Fibroblast of skin of left biceps (primary cell): ENCODE measurements around the gene RMI2.
"Not testable (repeated sequence)": the region's sequence is repeated elsewhere in the genome, so short reads cannot be mapped to it uniquely, and the experiment has no call there.

ENCODE experiments used
- DNase-seq, 2 experiments: peaks; one replicate each; pipeline ENCODE4 v3.0.0-alpha.2; 2013; ENCODE audit warnings: low read depth in 2 of 2

Gene RMI2

DNA sequence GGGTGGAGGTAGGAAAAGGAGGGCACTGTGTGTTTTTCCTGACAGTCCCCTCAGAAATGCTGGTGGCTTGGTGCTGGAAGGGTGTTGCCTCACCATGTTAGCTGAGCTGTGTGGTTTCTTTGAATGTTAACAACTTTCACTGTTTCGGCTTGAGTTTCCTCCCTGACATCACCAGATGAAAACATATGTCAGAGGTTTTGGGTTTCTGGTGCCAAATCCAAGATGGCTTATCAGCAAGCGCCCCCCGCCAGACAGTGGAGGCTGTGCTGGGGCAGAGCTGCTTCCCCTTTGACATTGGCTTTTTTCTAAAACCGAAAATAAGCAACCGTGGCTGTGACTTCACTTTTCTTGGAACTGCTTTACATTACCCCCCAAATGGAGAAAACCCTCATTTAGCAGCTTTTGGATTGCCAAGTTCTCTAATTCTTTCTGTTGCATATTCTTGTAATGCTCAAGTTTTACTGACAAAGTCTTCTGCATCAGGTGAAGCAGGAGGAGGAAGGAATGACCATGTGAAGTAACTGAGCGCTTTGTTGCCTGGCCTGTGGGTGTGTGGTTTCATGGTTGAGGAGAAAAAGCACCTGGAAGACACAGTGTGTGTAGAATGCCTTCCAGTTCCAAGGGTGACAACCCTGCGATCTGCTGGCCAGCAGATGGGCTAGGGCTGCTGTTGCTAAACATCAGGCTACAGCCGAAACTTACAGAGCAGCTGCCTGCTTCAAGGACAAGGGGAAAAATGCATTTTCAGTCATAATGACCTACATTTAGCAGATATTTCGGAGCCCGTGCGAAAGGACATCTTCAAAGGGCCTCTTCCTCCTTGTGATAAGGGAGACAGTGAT is 9.7 kb downstream of the RMI2 start:
- DNase-seq, result no peak

DNA sequence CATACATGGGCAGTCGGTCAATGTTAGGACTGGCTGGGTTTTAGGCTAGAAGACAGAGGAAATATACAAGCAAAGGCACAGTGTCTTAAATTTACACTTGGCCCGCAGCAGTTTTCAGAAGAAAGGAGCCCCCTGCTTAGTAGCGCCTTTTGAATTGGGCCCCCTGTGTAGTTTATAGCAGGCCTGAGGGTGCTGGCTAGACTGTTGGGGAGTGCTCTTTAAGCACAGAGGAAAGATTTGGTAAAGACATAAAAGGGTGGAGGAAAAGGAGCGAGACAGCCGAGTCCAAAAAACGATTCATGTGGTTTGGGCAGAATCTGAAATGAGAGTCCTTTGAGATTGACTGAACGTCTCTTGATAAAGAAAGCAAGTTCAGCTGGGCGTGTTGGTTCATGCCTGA is 10.6 kb downstream of the RMI2 start:
- no peak for DNase-seq

DNA sequence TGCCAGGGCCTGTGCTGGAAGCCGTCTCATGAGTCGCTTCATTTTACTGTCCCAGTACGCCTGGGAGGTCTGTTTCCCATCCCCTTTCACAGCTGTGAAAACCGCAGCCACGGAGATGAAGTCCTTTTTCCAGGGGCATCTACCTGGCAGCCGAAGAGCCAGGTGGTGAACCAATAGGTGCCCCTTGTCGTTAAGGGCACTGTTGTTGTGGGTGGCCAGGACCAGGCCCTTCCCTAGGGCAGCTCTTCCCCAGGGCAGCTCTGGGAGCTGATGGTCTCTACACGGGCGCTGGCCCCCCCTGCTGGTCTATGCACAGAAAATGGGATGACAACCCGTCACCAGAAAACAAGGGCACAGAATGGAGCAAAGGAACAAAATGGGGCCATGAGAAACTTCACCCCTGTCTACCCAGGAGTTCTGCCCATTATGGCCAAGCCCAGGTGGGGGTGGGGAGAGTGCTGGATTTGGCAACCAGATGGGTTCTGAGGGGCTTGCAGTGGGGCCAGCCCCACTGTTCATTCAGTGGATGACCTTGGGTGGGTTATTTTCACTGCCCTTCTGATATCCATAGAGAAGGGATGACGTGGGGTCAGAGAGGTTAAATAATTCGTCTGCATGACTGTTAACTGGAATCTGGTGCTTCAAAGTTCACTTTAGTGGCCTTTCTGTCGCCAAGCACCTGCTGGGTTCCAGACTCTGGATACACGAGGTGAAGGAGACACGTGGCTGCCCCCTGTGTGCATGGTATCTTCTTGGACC is 11.5 kb downstream of the RMI2 start:
- DNase-seq, result no peak

DNA sequence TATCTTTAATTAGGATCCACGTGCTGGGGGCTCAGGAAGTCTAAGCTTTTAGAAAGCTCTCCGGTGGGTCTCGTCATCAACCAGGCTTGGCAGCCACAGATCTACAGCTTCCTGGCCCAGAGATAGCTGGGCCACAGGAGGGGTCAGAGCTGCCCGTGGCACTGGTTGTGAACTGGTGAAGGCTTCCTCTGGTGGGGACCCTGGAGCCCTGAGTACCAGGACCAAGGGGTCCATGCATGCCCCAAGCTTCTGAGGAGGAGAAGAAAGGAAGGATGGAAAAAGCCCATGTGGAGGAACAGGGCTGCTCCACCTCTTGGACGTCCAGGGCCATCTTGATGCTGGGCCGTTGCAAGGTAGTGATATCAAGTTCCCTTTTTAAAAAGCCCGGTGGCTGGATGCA is 13.3 kb downstream of the RMI2 start:
- DNase-seq, result no peak

DNA sequence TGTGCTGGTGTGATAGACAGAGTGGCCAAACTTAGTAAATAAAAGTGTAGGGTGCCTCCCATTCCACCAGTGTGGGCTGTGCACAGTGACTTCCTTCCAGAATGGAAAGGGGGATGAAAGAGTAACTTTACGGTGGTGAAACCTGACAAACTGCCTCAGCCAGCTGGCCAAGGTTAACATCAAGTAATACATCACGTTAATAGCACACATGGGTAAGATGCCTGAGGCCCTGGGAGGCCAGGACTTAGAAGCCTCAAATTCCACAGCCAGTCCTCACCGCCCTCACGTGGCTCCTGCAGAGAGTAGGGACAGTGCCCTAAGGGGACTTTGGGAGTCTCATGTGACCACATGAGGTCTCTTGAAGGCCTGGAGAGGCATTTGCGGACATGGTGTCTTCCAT is 14.1 kb downstream of the RMI2 start:
- DNase-seq, result no peak

DNA sequence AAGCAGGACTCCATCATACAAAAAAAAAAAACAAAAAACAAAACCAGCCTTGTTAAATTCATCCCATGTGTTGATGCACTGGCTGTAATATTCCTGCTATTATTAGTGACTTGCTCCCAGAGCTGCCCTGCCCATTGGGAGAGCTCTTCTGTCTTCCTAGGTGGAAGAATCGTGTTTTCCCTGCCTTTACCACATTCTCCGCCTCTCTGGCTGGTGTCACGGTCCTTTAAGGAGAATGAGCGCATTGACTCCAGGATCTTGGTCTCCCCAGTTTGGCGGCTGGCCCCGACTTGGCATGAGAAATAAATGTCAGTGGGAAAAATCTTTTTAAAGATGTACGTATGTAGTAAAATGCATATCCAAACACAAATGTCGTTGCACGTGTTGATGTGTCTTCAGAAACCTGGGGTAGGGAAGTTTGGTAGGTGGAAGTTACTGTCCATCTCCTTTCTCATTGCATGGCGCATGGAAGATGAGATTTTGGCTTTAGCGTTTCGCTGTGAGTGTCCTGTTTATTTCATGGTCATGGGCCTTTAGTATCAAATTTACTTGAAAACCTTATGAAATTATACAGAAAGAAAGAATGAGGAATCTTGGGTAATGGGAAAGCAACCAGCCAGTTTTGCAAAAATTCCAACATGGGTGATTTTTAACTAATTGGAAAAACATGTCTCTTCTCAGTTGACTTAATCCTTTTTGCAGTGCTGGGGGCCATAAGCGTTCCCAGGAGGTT is 15.5 kb downstream of the RMI2 start:
- no peak for DNase-seq

DNA sequence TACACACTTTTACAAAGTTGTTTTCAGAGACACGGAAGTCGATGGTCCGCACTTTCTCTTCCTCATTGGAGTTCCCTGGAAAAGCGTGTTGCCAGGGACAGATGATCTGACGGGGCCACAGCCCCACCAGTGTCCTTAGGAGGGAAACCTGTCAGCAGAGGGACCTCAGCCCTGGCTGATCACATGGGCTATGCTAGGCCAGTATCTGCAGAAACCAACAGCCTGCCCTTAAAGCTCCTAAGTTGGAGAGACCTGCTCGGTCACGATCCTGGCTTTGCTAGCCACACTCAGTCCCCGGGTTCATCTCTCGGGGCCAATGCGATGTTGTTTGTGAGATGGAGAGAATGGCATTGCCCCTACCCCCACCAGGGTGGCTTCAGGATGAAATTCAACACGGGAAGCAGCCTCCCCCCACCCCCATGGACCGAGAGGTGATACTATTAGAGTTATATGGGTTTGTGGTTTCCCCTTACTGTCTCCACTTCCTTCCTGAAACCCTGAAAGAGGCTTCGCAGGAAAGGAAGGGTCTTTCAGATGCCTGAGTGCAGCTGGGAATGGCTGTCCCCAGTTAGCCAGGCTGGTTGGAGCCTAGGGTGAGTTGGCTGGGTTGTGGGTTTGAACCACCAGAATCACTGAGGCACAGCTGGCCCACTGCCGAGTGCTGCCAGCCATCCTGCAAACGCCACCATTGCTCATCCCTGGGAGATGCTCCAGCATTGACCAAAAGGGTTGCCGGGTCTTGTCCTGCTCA is 16.6 kb downstream of the RMI2 start:
- DNase-seq, result no peak

DNA sequence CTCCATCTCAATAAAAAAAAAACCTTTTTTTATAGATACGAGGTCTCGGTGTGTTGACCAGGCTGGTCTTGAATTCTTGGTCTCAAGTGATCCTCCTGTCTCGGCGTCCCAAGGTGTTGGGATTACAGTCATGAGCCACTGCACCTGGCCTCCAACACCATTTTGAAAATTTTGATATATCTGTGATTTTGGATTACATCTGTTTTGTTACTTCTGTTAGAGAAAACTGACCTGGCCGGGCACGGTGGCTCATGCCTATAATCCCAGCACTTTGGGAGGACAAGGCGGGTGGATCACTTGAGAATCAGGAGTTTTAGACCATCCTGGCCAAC is 18.6 kb downstream of the RMI2 start:
- no peak for DNase-seq

DNA sequence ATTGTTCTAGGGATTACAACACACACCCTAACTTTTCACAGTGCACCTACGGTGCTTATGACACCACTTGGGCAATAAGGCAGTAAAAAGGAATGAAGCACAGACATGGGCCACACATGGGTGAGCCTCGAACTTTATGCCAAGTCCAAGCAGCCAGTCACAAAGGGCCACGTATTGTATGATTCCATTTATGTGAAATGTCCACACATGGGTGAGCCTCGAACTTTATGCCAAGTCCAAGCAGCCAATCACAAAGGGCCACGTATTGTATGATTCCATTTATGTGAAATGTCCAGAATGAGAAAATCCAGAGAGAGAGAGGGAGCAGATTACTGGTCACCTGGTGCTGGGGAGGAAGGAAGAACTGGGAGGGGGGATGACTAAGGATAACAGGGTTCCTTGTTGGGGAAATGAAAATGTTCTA is 22.2 kb downstream of the RMI2 start:
- no peak for DNase-seq

DNA sequence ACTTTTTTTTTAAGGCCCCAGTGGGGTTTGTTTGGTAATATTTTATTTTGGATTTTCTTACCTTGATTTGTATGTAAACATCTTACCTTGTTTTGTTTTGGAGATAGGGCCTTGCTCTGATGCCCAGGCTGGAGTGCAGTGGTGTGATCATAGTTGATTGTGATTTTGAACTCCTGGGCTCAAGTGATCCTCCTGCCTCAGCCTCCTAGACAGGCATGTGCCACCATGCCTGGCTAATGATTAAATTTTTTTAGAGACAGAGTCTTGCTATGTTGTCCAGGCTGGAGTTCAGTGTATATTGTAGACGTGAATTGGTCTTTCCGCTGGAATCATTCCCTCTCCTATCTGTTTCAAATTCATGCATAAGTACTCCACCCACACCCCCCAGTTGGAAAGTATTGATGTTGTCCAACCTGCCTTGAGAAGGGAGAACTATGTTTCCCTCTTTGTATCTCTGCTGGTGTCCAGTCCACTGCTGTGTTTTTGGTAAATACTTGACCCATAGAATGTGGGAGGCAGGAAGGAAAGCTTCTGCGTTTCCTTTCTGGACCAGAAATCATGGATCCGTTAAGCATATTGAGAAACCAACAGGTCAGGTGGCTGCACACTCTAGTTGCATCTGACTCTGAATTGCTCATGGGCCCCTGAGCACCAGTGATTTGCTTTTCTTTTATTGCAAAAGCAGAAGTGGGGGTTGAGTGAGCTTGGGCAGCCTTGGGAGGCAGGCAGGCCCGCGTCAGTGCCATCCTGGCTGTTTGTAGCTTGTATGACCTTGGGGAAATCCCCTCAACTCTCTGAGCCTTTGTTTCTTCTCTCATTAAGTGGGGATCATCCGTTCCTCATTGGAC is 25.0 kb downstream of the RMI2 start:
- DNase-seq, result no peak

DNA sequence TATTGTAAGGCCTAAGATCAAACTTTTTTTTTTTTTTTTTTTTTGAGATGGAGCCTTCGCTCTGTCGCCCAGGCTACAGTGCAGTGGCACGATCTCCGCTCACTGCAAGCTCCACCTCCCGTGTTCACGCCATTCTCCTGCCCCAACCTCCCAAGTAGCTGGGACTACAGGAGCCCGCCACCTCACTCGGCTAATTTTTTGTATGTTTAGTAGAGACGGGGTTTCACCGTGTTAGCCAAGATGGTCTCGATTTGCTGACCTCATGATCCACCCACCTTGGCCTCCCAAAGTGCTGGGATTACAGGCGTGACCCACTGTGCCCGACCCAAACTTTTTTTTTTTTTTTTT is 25.6 kb downstream of the RMI2 start:
- not testable (repeated sequence) for DNase-seq

DNA sequence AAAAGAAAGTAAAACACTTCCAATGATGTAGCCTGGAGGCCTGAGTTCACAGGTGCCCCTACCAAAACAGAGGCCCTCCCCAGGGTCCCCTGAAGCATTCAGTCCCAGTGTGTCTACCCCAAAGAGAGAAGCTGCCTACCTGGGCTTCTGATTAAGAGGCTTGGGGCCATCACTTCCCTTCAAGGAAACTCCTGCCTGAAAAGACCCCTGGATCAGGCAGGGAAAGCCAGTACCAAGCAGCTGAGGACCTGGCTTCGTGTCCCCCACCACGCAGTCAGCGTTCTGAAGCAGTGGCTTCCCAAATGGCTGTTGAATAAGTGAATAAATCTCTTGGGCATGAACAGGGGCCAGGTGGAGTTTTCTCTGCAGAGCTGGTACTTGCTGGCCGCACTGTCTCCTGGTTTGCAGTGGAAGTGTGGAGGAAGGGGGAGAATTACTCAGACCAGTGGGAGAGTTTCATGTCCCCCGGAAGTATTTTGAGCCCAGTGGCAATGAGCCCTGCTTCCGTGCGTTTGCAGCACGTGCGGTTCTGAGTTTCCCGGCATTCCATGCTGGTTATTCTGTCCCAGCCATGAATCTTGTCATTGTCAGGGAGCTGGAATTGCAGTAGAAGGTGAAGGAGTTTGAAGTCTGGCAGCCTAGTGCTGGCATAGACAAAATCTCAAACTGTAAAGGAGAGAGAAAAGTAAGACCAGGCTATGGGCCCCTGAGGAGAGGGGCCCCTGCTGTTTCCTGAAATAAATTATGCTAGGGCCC is 27.0 kb downstream of the RMI2 start:
- no peak for DNase-seq

DNA sequence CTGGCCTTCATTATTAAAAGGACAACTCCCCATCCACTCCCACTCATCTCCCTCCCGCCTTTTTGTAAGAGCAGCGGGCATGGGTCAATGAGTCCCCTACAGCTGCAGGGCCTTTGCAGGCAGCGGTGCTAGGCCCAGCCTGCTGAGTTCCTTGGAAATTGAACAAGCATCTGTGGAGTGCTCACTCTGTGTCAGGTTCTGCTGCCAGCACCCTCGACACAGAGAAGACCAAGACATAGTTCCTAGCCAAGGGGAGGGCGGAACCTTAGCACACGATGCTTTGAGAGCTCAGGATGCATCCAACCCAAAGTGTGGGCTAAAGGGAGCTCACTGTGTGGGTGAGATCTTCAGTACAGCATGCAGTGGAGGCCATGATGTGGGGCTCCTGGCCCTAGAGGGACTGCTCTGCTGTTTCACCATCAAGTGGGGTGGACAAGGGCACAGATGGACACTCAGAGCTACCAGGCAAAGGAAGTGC is 27.6 kb downstream of the RMI2 start:
- DNase-seq, result no peak

DNA sequence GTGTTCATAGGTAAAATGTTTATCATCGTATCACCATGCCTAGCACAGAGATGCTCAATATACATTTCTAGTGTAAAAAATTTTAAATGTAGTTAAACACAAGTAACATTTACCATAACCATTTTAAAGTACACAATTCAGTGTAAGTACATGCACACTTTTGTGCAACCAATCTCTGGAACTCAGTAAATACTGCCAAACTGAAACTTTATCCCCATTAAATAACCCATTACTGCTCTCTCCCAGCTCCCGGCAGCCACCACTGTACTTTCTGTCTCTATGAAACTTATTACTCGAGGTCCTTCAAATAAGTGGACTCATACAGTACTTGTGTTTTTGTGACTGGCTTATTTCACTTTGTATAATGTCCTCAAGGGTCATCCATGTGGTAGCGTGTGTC is 29.0 kb downstream of the RMI2 start:
- DNase-seq, result no peak

DNA sequence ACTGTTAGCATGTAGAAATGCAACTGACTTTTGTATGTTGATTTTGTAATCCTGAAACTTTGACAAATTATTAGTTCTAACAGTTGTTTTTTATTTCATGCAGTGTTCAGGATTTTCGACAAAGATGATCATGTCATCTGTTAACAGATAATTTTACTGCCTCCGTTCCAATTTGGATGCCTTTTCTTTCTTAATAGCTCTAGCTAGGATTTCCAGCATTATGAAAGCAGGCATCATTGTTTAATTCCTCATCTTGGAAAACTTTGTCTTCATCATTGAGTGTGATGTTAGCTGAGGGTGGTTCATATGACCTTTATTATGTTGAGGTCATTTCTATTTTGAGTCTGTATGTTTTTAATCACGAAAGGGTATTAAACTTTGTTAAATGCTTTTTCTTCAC is 31.9 kb downstream of the RMI2 start:
- DNase-seq, result no peak

DNA sequence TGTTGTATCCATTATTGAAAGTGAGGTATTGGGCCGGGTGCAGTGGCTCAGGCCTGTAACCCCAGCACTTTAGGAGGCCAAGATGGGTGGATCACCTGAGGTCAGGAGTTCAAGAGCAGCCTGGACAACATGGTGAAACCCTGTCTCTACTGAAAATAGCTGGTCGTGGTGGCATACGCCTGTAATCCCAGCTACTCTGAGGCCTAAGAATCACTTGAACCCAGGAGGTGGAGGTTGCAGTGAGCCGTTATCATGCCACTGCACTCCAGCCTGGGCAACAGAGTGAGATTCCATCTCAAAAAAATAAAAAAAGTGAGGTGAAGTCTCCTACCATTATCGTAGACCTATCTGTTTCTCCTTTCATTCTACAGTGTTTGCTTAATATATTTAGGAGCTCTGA is 33.7 kb downstream of the RMI2 start:
- not testable (repeated sequence) for DNase-seq

DNA sequence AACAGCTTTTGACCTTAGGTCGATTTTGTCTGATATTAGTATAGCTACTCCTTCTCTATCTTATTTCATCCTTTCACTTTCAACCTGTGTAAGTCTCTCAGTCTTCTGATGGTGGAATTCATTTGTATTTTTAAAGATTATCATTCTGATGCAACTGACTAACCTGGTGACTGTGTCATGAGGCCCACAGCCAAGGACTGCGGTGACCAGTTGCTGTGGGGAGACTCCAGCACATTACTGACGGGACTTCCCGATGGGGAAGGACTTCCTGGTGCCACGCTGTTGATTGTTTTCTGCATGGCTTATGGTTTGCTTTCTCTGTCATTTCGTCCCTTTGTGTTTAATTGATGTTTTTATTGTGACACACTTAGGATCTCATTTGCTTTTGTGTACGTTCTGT is 34.2 kb downstream of the RMI2 start:
- no peak for DNase-seq

DNA sequence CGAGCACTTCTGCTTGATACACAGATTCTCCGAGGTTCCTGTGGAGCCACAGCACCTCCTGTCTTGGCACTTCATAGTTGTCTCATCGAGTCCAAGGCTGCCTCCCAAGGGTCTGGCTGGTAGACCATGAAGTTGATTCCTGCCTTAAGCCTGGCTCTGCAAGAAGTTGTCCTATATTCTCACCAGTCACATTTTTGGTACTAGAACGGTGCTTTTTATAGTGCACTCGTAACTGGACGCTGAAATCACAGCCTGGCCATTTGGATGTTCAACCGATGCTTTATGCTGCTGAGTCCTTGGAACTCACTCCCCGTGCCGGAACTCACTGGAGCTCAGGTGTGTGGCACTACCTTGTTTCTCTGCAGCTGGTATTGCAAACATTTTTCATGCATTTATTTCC is 35.6 kb downstream of the RMI2 start:
- DNase-seq, result no peak

DNA sequence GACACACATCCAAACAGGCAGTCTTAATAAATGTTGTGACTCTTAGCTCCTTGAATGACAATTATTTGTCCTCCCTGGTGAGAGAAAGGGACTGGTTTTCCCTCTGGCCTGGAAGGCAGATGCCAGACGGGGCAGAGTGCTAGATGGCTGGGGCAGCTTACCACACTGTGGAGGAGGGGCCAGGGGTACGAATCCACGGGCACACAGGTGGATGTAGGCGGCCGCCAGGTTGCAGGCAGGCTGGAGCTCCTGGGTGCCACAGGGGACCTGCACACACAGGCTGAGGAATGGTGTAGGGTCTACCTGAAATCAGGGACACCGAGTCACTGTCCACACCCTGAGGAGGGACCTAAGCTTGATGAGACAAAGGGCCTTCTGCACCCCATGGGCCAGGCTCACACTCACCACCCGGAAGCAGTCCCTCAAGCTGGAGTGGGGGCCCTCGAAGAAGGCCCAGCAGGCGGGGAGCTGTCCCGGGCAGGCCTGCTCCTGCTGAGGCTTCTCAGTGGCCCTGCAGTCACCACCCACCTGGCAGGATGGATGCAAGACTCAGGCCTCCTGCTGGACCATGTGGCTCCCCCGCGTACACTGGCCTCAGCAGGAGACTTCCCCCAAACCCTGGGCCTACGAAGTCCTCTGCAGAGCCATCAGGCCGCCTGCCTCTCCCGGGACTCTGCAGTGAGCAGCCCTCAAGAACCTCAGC is 38.4 kb downstream of the RMI2 start:
- DNase-seq, result no peak
